HepG2 (cell line): ENCODE results near the gene THRSP. TPM values are rescaled to one million over a fixed set of nuclear protein-coding genes. Genes with fewer than 3 reads are reported as not detected.
A peak's percentile ranks its signal among the peaks of the same experiment; 100 is the strongest.

Source experiments
- BCL6 ChIP-seq: IDR thresholded peaks from 2 replicates; pipeline ENCODE4 v1.6.1; 2016; ENCODE audit warnings: missing genetic modification reagents, missing compliant biosample characterization
- GTF2F1 ChIP-seq: fragments of 150-350 bp; IDR thresholded peaks from 2 replicates; pipeline ENCODE4 v1.6.1; 2014; ENCODE audit warnings: low read length
- HMGA1 ChIP-seq: sonication (generic); formaldehyde crosslinking; conservative IDR thresholded peaks from 2 replicates; pipeline ENCODE4 v1.4.0; 2020; ENCODE audit warnings: missing genetic modification reagents
- MNT ChIP-seq: fragments of 450-650 bp; IDR thresholded peaks from 2 replicates; pipeline ENCODE4 v1.6.1; 2016
- PHF21A ChIP-seq: sonication (generic); formaldehyde crosslinking; IDR thresholded peaks from 2 replicates; pipeline ENCODE4 v1.5.0; 2020; ENCODE audit warnings: mild to moderate bottlenecking, missing genetic modification reagents
- PHF5A ChIP-seq: IDR thresholded peaks from one replicate; pipeline ENCODE4 v1.6.1; 2018; ENCODE audit warnings: low read depth, missing genetic modification reagents; ENCODE audit not compliant: unreplicated experiment
- RBFOX2 ChIP-seq: fragments of 200-400 bp; formaldehyde crosslinking; IDR thresholded peaks from 2 replicates; pipeline ENCODE4 v1.6.1; 2017; ENCODE audit warnings: low read depth, mild to moderate bottlenecking, low read length
- SIN3B ChIP-seq: fragments of 150-350 bp; IDR thresholded peaks from 2 replicates; pipeline ENCODE4 v1.6.1; 2014; ENCODE audit warnings: low read length
- SOX13 ChIP-seq, 3 experiments: fragments of 450-650 bp in 1 of 3; sonication (generic) in 1 of 3; formaldehyde crosslinking in 1 of 3; IDR thresholded peaks in 2 of 3; conservative IDR thresholded peaks in 1 of 3; 2 replicates each; pipeline versions ENCODE4 v1.5.0 to v1.6.1; 2016 to 2020; ENCODE audit warnings: antibody characterized with exemption in 1 of 3, mild to moderate bottlenecking in 1 of 3, missing compliant biosample characterization in 1 of 3, missing genetic modification reagents in 1 of 3, moderate library complexity in 1 of 3
- TEF ChIP-seq: sonication (generic); formaldehyde crosslinking; IDR thresholded peaks from 2 replicates; pipeline ENCODE4 v1.5.0; 2020; ENCODE audit warnings: missing genetic modification reagents
- YEATS4 ChIP-seq: sonication (generic); formaldehyde crosslinking; IDR thresholded peaks from 2 replicates; pipeline ENCODE4 v1.4.0; 2020; ENCODE audit warnings: missing genetic modification reagents, borderline replicate concordance
- ZEB1 ChIP-seq: IDR thresholded peaks from 2 replicates; pipeline ENCODE4 v1.6.1; 2012; ENCODE audit warnings: mild to moderate bottlenecking, low read depth, inconsistent platforms; ENCODE audit not compliant: insufficient replicate concordance
- ZFP36L2 ChIP-seq: sonication (generic); formaldehyde crosslinking; IDR thresholded peaks from 2 replicates; pipeline ENCODE4 v1.4.0; 2020; ENCODE audit warnings: missing genetic modification reagents
- ZNF12 ChIP-seq: sonication (generic); formaldehyde crosslinking; IDR thresholded peaks from 2 replicates; pipeline ENCODE4 v1.5.0; 2020; ENCODE audit warnings: missing genetic modification reagents
- ZNF142 ChIP-seq: sonication (generic); formaldehyde crosslinking; IDR thresholded peaks from 2 replicates; pipeline ENCODE4 v1.4.0; 2020; ENCODE audit warnings: missing genetic modification reagents
- ZNF264 ChIP-seq: sonication (generic); formaldehyde crosslinking; IDR thresholded peaks from 2 replicates; pipeline ENCODE4 v1.4.0; 2020; ENCODE audit warnings: missing genetic modification reagents
- ZNF30 ChIP-seq: sonication (generic); formaldehyde crosslinking; IDR thresholded peaks from 2 replicates; pipeline ENCODE4 v1.5.0; 2020; ENCODE audit warnings: mild to moderate bottlenecking, missing genetic modification reagents
- ZNF577 ChIP-seq: sonication (generic); formaldehyde crosslinking; IDR thresholded peaks from 2 replicates; pipeline ENCODE4 v1.4.0; 2020; ENCODE audit warnings: mild to moderate bottlenecking, low read depth, missing genetic modification reagents, borderline replicate concordance
- ZNF703 ChIP-seq: sonication (generic); formaldehyde crosslinking; IDR thresholded peaks from 2 replicates; pipeline ENCODE4 v1.5.1; 2020; ENCODE audit warnings: missing genetic modification reagents, mild to moderate bottlenecking, moderate library complexity, borderline replicate concordance
- polyA plus RNA-seq, 8 experiments: library from polyadenylated mRNA; depleted of rRNA in 3 of 8; stranded (reverse) in 7 of 8; unstranded in 1 of 8; fragments of >200 nt; fragmentation: Illumina TruSeq in 4 of 8; extraction: Trizol in 4 of 8; gene quantifications; 2 replicates each; pipeline versions ENCODE4 v1.2.1 to v1.2.3, GENCODE V29; 2011 to 2016; ENCODE audit warnings: low read depth in 4 of 8, missing spikeins in 1 of 8, mixed read lengths in 1 of 8; ENCODE audit not compliant: insufficient read depth in 1 of 8
- total RNA-seq, 5 experiments: library from RNA; depleted of rRNA; stranded (reverse); fragments of >200 nt; fragmentation: Illumina TruSeq; extraction: Trizol; gene quantifications; 2 replicates each; pipeline ENCODE4 v1.2.3, GENCODE V29; 2016; ENCODE audit warnings: low read depth in 1 of 5
- TF ChIP-seq, protein P1 (sequence below): sonication (generic); formaldehyde crosslinking; IDR thresholded peaks from 2 replicates; pipeline ENCODE4 v1.8.0; 2022; ENCODE audit warnings: mild to moderate bottlenecking, missing genetic modification reagents

The THRSP gene
- total and polyA plus RNA-seq, 2 of the 13 experiments (the other 11 are each of a cell fraction or from before 2014, with no cell fraction given), result 0.13 to 0.58 TPM

DNA sequence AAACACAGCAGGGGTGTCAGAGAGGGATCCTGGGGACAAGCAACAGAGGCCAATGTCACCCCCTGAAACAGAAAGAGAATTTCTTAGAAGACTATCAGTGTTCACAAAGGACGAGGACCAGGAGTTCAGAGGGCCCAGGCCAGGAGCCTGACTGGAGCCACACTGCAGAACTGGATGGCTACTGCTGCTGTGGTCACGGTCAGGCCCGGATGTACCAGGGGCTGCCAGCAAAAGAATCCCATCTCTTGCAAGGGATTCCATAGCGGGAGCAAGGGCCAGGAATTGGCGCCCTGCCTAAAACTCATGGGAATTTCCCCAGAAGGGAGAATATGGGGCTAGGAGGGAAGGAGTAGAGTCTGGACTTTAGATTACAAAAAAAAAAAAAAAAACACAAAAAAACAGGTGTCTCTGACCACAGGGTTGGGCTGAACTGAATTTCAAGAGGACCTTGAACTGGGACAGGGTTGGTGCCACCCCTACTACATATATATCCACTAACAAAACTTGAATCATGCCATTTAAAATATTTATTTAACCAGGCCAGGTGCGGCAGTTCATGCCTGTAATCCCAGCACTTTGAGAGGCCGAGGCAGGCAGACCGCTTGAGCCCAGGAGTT is 24.9 kb upstream of the THRSP start (continued):
- TF ChIP-seq TEF (CRISPR knock-in tag), result no peak
- TF ChIP-seq ZNF30 (CRISPR knock-in tag), result no peak
- no peak for TF ChIP-seq MNT
- TF ChIP-seq YEATS4, result 0 out of 2 replicates have a peak, but pooled peaks have one; percentile 16
- no peak for TF ChIP-seq GTF2F1
- TF ChIP-seq PHF5A (CRISPR knock-in tag), result peak; percentile 72
- no peak for TF ChIP-seq ZNF577 (CRISPR knock-in tag)
- TF ChIP-seq ZEB1, result peak; percentile 76
- TF ChIP-seq SOX13 (IDR thresholded peaks at IDR 0.05), result no peak
- peak in 1 of 2 experiments; percentile 40; a peak in 1 of 4 replicates for TF ChIP-seq SOX13 (CRISPR knock-in tag; conservative IDR thresholded peaks at IDR 0.05 in 1 of 2, IDR thresholded peaks at IDR 0.05 in 1 of 2)
- no peak for TF ChIP-seq RBFOX2
- no peak for TF ChIP-seq ZNF12
- no peak for TF ChIP-seq ZNF142 (CRISPR knock-in tag)
- no peak for TF ChIP-seq ZFP36L2 (CRISPR knock-in tag)
- no peak for TF ChIP-seq ZNF703 (CRISPR knock-in tag)
- TF ChIP-seq BCL6 (CRISPR knock-in tag), result peak; percentile 42; the same call in 1 of the 2 replicates
- no peak for TF ChIP-seq ZNF264 (CRISPR knock-in tag)
- TF ChIP-seq, protein P1, sequence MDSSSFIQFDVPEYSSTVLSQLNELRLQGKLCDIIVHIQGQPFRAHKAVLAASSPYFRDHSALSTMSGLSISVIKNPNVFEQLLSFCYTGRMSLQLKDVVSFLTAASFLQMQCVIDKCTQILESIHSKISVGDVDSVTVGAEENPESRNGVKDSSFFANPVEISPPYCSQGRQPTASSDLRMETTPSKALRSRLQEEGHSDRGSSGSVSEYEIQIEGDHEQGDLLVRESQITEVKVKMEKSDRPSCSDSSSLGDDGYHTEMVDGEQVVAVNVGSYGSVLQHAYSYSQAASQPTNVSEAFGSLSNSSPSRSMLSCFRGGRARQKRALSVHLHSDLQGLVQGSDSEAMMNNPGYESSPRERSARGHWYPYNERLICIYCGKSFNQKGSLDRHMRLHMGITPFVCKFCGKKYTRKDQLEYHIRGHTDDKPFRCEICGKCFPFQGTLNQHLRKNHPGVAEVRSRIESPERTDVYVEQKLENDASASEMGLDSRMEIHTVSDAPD (CRISPR knock-in tag), result peak; percentile 6; the same call in 1 of the 2 replicates
- no peak for TF ChIP-seq HMGA1
- TF ChIP-seq PHF21A (CRISPR knock-in tag), result peak; percentile 74
- no peak for TF ChIP-seq SIN3B
